ENCODE results near the gene GSG1L. TPM values are rescaled to one million over a fixed set of nuclear protein-coding genes. Genes with fewer than 3 reads are reported as not detected.
"Not testable (repeated sequence)": the region's sequence is repeated elsewhere in the genome, so short reads cannot be mapped to it uniquely, and the experiment has no call there.

The GSG1L gene
- total RNA-seq, 1 donor from 2014 or later = not detected

DNA sequence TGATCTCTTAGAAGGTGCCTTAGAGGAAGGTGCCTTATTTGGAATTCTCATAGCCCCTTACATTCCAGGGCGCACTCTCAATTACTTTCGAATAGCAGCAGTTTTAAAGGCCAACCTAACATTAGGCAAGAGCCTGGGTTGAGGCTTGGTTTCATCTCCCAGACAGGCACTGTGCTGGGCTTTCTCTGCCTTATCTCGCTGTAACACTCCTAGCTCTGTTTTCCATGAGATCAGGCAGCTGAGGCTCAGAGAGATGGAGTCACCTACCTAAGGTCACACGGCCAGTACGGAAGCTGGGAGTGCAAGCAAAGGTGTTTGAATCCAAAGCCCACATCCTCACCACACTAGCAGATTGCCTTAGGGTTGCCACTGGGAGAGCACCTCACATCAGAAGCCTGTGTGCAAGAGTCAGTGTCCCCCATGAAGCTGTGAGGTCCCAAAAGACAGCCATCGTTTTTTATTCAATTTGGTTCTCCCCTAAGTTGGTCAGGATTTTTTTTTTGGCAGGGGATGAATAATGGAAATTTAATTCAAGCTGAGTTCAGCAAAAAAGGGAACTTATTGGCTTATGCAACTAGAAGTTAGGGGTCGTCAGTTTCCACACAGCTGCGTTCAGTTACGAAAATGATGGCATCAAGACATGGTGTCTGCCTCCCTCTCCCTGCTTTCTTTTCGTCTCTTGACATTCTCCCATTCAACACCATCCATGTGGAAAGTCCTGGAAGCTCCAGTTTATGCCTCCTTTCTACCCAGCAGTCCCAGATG, 307.1 kb downstream of the GSG1L start:
- no peak for DNase-seq (ENCODE audit: low spot score)

- no peak for DNase-seq (ENCODE audit: low spot score)
Observed at GRCh38 chr16:27754788-27755690, 308.5 kb downstream of the GSG1L start.

DNA sequence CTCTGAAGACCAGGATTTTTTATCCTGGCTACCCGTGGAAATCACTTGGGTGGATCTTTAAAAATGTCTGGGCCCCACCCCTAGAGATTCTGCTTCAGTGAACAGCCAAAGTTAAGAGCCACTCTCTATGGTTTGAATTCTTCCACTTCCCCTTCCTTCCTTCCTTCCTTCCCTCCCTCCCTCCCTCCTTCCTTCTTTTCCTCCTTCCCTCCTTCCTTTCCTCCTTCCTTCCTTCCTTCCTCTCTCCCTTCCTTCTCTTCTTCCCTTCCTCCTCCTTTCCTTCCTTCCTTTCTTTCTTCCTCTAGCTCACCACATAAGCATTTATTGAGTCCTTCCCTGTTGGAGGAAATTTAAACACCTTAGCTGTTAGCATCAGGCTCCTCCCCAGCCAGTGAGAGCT, 310.0 kb downstream of the GSG1L start:
- no peak for DNase-seq (ENCODE audit: low spot score)

- no peak for DNase-seq (ENCODE audit: low spot score)
Observed at GRCh38 chr16:27752241-27752640, 311.3 kb downstream of the GSG1L start.

- DNase-seq (ENCODE audit: low spot score) = no peak
Observed at GRCh38 chr16:27751676-27752075, 311.8 kb downstream of the GSG1L start.

- no peak for DNase-seq (ENCODE audit: low spot score)
Observed at GRCh38 chr16:27751233-27751632, 312.3 kb downstream of the GSG1L start.

GRCh38 chr16:27749946-27750345, 313.6 kb downstream of the GSG1L start:
- no peak for DNase-seq (ENCODE audit: low spot score)

DNA sequence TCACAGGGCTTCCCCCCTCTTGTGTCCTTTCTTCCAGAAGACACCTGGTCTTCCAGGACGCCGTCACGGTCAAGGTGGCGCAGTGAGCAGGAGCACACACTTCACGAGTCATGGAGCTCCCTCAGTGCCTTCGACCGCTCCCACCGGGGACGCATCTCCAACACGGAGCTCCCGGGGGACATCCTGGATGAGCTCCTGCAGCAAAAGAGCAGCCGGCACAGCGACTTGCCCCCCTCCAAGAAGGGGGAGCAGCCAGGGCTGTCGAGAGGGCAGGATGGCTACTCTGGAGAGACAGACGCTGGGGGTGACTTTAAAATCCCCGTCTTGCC, 314.0 kb downstream of the GSG1L start:
- no peak for DNase-seq (ENCODE audit: low spot score)

DNA sequence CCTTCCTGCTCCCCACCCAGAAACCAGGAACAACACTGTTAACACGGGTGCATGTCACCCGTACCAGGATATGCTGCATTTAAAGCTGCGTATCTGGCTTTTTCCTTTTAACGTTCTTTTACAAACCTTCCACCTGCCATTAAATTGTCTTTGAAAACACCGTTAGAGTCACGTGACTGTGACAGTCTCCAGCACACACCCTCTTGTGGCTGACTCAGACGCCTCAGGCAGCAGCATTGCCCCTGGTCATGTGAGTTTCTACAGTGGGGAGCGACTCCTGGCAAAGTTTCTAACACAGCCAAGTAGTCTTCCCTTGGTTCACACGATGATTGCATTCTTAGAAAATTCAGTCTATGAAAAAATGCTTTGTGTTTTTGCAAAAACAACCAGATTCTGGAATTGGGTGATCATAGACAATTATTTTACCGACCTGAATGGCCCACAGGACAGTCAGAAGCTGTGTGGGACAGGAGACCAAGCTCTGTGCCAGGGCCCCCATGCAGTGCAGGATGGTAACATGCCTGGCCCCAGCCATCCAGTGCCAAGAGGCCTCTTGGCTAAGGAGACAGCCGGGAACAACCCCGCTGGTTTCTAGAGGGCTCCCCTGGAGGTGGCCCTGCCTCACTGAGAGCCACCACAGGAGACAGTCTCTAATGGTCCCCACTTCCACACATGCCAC, 314.5 kb downstream of the GSG1L start:
- peak; percentile 62 for DNase-seq (ENCODE audit: low spot score)

GRCh38 chr16:27747946-27748345, 315.6 kb downstream of the GSG1L start:
- no peak for DNase-seq (ENCODE audit: low spot score)

GRCh38 chr16:27746076-27746855, 317.2 kb downstream of the GSG1L start:
- no peak for DNase-seq (ENCODE audit: low spot score)

- no peak for DNase-seq (ENCODE audit: low spot score)
Observed at GRCh38 chr16:27745348-27745747, 318.2 kb downstream of the GSG1L start.

- no peak for DNase-seq (ENCODE audit: low spot score)
Observed at GRCh38 chr16:27743963-27744362, 319.6 kb downstream of the GSG1L start.

GRCh38 chr16:27743001-27743400, 320.5 kb downstream of the GSG1L start:
- not testable (repeated sequence) for DNase-seq (ENCODE audit: low spot score)

DNA sequence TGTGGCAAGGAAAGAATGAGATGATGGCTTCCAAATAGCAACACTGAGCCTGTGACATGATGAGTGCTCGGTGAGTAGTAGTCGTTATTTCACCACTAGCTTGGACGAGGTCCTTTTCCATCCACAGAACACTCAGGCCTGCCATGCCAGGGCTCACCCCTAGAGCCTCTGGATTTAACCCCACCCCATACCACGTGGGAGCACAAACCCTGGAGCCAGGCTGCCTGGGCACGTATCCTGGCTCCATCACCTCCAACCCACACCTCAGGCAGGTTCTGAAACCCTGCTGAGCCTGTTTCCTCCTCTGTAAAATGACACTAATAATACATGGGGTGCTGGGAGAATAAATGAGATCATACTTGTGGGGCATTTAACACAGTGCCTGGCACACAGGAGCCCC, 321.2 kb downstream of the GSG1L start:
- DNase-seq (ENCODE audit: low spot score) = no peak

- DNase-seq (ENCODE audit: low spot score) = no peak
Observed at GRCh38 chr16:27740496-27741201, 322.9 kb downstream of the GSG1L start.

DNA sequence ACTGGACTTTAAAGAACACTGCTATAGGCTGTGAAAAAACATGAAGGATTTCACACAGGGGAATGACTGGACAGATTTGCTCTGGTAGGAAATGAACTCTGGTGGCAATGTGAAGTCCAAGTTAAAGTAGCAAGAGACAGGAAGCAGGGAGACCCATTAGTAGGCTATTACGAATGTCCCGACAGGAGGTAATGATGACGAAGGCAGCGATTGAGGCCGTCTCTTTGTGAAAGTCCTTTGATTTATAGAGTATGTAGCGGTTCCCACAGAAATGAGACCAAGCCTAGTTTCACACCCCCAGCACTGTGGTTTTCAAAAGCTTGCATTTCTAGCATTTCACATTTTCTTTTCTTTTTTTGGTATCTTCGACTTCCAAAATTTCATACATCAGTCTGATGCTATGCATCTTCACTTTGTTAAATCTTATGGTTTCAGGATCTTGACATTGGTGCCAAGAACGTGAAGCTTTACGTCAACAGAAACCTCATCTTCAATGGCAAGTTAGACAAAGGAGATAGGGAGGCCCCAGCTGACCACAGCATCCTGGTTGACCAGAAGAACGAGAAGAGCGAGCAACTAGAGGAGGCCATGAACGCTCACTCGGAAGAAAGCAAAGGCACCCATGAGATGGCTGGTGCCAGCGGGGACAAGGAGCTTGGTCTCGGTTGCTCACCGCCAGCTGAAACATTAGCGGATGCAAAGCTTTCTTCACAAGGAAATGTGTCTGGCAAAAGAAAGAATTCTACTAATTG, 323.7 kb downstream of the GSG1L start:
- DNase-seq (ENCODE audit: low spot score) = no peak

DNA sequence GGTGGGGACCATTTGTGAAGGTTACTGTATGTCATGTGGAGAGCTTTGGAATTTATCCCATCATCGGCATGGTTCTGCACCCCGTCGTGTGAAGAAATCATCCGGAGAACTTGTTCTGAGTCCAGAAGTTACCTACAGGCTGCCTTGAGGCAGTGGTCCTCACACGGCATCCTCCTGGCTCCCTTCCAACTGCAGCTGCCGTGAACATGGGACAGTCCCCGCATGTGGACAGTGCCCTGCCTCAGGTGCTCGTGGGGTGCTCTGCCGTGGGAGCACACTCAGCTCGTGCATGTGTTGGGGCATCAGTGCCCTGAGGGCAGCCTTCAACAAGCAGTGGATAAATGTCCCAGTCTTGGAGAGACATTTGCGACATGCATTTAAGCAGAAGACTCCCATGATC, 324.9 kb downstream of the GSG1L start:
- DNase-seq (ENCODE audit: low spot score) = no peak

Data from mucosa of gallbladder (tissue), 1 donor.